BLaER1 (cell line): ENCODE measurements around the gene PDE4B.

ENCODE experiments used
- H3K27ac ChIP-seq: shearing (Covaris generic); formaldehyde crosslinking; 2 replicates; pipeline ENCODE4 v1.8.1; 2022
- H3K27me3 ChIP-seq: shearing (Covaris generic); formaldehyde crosslinking; 2 replicates; pipeline ENCODE4 v1.8.1; 2022
- H3K36me3 ChIP-seq: shearing (Covaris generic); formaldehyde crosslinking; 2 replicates; pipeline ENCODE4 v1.8.1; 2022
- H3K4me1 ChIP-seq: shearing (Covaris generic); formaldehyde crosslinking; 2 replicates; pipeline ENCODE4 v1.8.1; 2022
- H3K4me2 ChIP-seq: shearing (Covaris generic); formaldehyde crosslinking; 2 replicates; pipeline ENCODE4 v1.8.1; 2022
- H3K4me3 ChIP-seq: shearing (Covaris generic); formaldehyde crosslinking; 2 replicates; pipeline ENCODE4 v1.8.1; 2022
- H3K9ac ChIP-seq: shearing (Covaris generic); formaldehyde crosslinking; 2 replicates; pipeline ENCODE4 v1.8.1; 2022
- H3K9me3 ChIP-seq: shearing (Covaris generic); formaldehyde crosslinking; 2 replicates; pipeline ENCODE4 v1.8.1; 2022
- H4K20me1 ChIP-seq: shearing (Covaris generic); formaldehyde crosslinking; 2 replicates; pipeline ENCODE4 v1.8.1; 2022
- Cebpa-rat ChIP-seq: shearing (Covaris generic); IDR thresholded peaks from 2 replicates; pipeline ENCODE4 v1.8.1; 2022

PDE4B gene

GRCh38 chr1:66210635-66211244, 418.0 kb downstream of the PDE4B start:
- H3K27ac ChIP-seq = no peak overlapping the region

GRCh38 chr1:66211521-66211920, 418.8 kb downstream of the PDE4B start:
- no peaks in the 10 kb centered on the region for H4K20me1 ChIP-seq
- H3K36me3 ChIP-seq = no peaks in the 10 kb centered on the region
- H3K4me1 ChIP-seq = no peaks in the 10 kb centered on the region
- no peak for TF ChIP-seq Cebpa-rat
- no peaks in the 10 kb centered on the region for H3K27me3 ChIP-seq
- no peak overlapping the region for H3K4me2 ChIP-seq
- no peak overlapping the region for H3K27ac ChIP-seq
- no peak overlapping the region for H3K9ac ChIP-seq
- no peak overlapping the region for H3K4me3 ChIP-seq
- H3K9me3 ChIP-seq = no peaks in the 10 kb centered on the region

More at GRCh38 chr1:66210635-66211244, 418.0 kb downstream of the PDE4B start:
- no peaks in the 10 kb centered on the region for H3K27me3 ChIP-seq
- no peaks in the 10 kb centered on the region for H4K20me1 ChIP-seq
- H3K9ac ChIP-seq = no peak overlapping the region
- TF ChIP-seq Cebpa-rat = no peak
- H3K4me2 ChIP-seq = no peak overlapping the region
- H3K36me3 ChIP-seq = no peaks in the 10 kb centered on the region
- no peaks in the 10 kb centered on the region for H3K4me1 ChIP-seq
- no peak overlapping the region for H3K4me3 ChIP-seq
- H3K9me3 ChIP-seq = no peaks in the 10 kb centered on the region

DNA sequence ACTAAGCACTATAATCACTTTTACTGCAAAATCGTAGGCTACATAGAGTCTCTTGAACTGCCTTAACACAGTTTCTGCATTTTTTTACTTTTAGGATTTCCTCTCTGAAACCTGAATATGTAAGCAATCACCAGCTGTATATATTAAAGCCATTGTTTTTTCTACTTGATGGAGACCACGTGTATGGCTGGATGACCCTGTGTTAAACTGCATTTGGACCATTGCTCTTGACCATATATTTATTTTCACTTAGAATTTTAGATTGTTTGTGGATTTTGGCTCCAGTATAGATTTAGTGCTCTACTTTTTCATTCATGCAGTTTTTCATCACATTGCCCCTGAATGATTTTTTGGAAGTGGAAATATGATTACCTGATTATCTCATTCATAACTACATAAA, 420.8 kb downstream of the PDE4B start:
- Histone ChIP-seq H3K36me3 (no peaks in the 10 kb centered on the region), H3K4me2 (no peak overlapping the region), H3K4me3 (no peak overlapping the region), H3K9me3 (no peaks in the 10 kb centered on the region), H3K27ac (no peak overlapping the region), H4K20me1 (no peaks in the 10 kb centered on the region), H3K27me3 (no peaks in the 10 kb centered on the region), H3K9ac (no peak overlapping the region), H3K4me1 (no peaks in the 10 kb centered on the region)
- TF ChIP-seq Cebpa-rat = no peak

- Histone ChIP-seq H3K9ac (no peak overlapping the region), H3K27ac (no peak overlapping the region), H3K36me3 (no peaks in the 10 kb centered on the region), H3K4me3 (no peak overlapping the region), H3K4me1 (no peaks in the 10 kb centered on the region), H4K20me1 (no peaks in the 10 kb centered on the region), H3K27me3 (no peaks in the 10 kb centered on the region), H3K4me2 (no peak overlapping the region), H3K9me3 (no peaks in the 10 kb centered on the region)
- no peak for TF ChIP-seq Cebpa-rat
Measured at GRCh38 chr1:66214901-66215300, 422.2 kb downstream of the PDE4B start.

- H3K36me3 ChIP-seq = no peaks in the 10 kb centered on the region
- H3K9ac ChIP-seq = no peak overlapping the region
- H3K27me3 ChIP-seq = no peaks in the 10 kb centered on the region
- H3K4me2 ChIP-seq = no peak overlapping the region
- H4K20me1 ChIP-seq = no peaks in the 10 kb centered on the region
- no peak overlapping the region for H3K27ac ChIP-seq
- no peak overlapping the region for H3K4me3 ChIP-seq
- no peaks in the 10 kb centered on the region for H3K4me1 ChIP-seq
- no peaks in the 10 kb centered on the region for H3K9me3 ChIP-seq
- no peak for TF ChIP-seq Cebpa-rat
Measured at GRCh38 chr1:66217021-66217420, 424.3 kb downstream of the PDE4B start.

DNA sequence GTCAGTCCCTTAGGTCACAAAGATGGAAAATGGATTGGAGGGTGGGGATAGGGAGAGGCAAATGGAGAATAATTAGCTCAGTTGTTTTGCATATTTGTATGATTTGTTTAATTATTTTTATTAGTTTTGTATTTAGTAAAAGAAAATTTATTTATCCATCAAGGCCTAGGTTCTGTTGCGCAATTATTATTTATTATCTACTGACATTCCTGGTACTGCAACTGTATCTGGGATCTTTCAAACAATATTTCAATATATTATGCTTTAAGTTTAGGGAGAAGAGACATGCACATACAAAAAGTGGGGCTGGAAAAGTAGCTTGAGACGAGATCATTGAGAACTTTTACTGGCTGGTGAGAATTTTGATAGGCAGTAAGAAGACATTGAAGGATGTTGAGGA, 424.9 kb downstream of the PDE4B start:
- no peaks in the 10 kb centered on the region for H3K27me3 ChIP-seq
- no peaks in the 10 kb centered on the region for H3K36me3 ChIP-seq
- no peak overlapping the region for H3K4me2 ChIP-seq
- H3K4me1 ChIP-seq = no peaks in the 10 kb centered on the region
- H3K9ac ChIP-seq = no peak overlapping the region
- TF ChIP-seq Cebpa-rat = peak; percentile 47; the same call in 1 of the 2 replicates
- H3K4me3 ChIP-seq = no peak overlapping the region
- no peaks in the 10 kb centered on the region for H3K9me3 ChIP-seq
- H3K27ac ChIP-seq = no peak overlapping the region
- no peaks in the 10 kb centered on the region for H4K20me1 ChIP-seq

- Histone ChIP-seq H3K9ac (no peak overlapping the region), H3K4me1 (no peaks in the 10 kb centered on the region), H3K9me3 (no peaks in the 10 kb centered on the region), H3K4me2 (no peak overlapping the region), H3K27me3 (no peaks in the 10 kb centered on the region), H4K20me1 (no peaks in the 10 kb centered on the region), H3K36me3 (no peaks in the 10 kb centered on the region), H3K4me3 (no peak overlapping the region), H3K27ac (no peak overlapping the region)
- TF ChIP-seq Cebpa-rat = no peak
Measured at GRCh38 chr1:66220477-66220876, 427.8 kb downstream of the PDE4B start.

DNA sequence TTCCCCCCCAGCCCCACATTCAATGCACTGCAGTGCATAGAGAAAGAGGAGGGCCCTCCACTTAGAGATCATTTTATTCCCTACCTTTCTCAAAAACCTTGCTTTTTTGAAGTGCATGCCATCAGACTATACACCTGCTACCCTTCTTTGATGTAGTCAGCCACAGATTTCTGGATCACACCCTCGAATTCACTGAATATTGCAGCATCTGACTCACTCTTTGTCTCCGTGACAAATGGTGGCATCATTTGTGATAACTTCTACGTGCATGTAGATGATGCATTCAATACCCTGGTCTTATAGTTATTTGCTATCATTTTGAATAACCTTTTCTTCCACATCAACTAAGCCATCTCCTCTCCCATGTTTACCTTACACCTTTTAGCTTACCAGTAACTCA, 431.0 kb downstream of the PDE4B start:
- Histone ChIP-seq H3K9ac (no peak overlapping the region), H3K27me3 (no peaks in the 10 kb centered on the region), H3K4me3 (no peak overlapping the region), H3K4me1 (no peaks in the 10 kb centered on the region), H3K36me3 (no peaks in the 10 kb centered on the region), H3K9me3 (no peaks in the 10 kb centered on the region), H3K4me2 (no peak overlapping the region), H4K20me1 (no peaks in the 10 kb centered on the region), H3K27ac (no peak overlapping the region)
- no peak for TF ChIP-seq Cebpa-rat

- Histone ChIP-seq H3K36me3 (no peaks in the 10 kb centered on the region), H3K4me3 (no peak overlapping the region), H4K20me1 (no peaks in the 10 kb centered on the region), H3K27ac (no peak overlapping the region), H3K9ac (no peak overlapping the region), H3K27me3 (no peaks in the 10 kb centered on the region), H3K4me2 (no peak overlapping the region), H3K9me3 (no peaks in the 10 kb centered on the region), H3K4me1 (no peaks in the 10 kb centered on the region)
- no peak for TF ChIP-seq Cebpa-rat
Measured at GRCh38 chr1:66226985-66227384, 434.3 kb downstream of the PDE4B start.

DNA sequence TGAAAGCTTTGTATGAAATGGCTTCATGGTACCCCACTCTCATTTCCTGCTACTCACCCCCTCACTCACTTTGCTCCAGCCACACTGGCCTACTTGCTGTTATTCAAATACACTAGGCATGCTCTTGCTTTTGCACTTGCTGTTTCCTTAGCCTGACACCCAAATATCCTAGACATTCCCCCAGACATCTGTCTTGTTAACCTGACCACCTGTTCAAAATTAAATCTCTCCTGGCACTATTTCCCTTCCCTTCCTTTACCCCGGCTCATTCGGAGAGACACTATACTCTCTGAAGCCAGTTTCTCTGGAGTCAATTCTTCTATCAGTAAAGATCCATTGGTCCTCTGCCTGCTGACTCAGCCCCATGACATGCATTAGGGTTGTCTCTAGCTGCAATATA, 435.3 kb downstream of the PDE4B start:
- H3K27me3 ChIP-seq = no peaks in the 10 kb centered on the region
- H3K9ac ChIP-seq = no peak overlapping the region
- H3K36me3 ChIP-seq = no peaks in the 10 kb centered on the region
- no peaks in the 10 kb centered on the region for H4K20me1 ChIP-seq
- TF ChIP-seq Cebpa-rat = no peak
- no peak overlapping the region for H3K27ac ChIP-seq
- no peak overlapping the region for H3K4me2 ChIP-seq
- H3K4me3 ChIP-seq = no peak overlapping the region
- no peaks in the 10 kb centered on the region for H3K9me3 ChIP-seq
- no peaks in the 10 kb centered on the region for H3K4me1 ChIP-seq

- no peak overlapping the region for H3K4me3 ChIP-seq
- no peak overlapping the region for H3K9ac ChIP-seq
- H3K36me3 ChIP-seq = no peaks in the 10 kb centered on the region
- no peaks in the 10 kb centered on the region for H3K27me3 ChIP-seq
- H3K4me1 ChIP-seq = no peaks in the 10 kb centered on the region
- TF ChIP-seq Cebpa-rat = no peak
- H4K20me1 ChIP-seq = no peaks in the 10 kb centered on the region
- no peak overlapping the region for H3K4me2 ChIP-seq
- no peak overlapping the region for H3K27ac ChIP-seq
- H3K9me3 ChIP-seq = no peaks in the 10 kb centered on the region
Measured at GRCh38 chr1:66231217-66231616, 438.5 kb downstream of the PDE4B start.
